GM21737 (cell line): ENCODE data around the gene GLIS2.

Source experiments
- ATAC-seq: cut with Tn5 transposase; IDR thresholded peaks from one replicate; pipeline ENCODE4 v1.9.1; 2021; ENCODE audit warnings: mild to moderate bottlenecking, moderate library complexity; ENCODE audit not compliant: unreplicated experiment

The GLIS2 gene

DNA sequence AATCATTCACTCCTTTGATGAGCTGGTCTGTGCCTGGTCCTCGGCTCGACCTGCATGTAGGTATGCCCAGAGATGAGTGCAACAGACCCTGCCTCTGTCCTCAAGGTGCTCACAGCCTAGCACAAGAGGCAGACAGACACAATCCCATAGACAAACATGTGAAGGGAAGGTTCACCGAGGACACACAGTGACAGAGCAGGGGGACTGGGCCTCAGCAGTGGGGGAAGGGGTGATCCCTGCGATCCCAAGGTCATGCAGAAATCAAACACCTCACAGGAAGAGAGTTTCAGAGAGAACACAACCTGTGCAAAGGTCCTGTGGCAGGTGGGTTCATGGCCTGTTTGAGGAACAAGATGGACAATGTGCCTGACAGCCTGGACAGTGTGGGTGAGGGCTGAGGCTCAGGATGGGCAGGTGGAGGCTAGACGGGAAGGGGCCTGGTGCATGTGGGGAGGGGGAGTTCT, 51.6 kb downstream of the GLIS2 start:
- ATAC-seq, result no peak

DNA sequence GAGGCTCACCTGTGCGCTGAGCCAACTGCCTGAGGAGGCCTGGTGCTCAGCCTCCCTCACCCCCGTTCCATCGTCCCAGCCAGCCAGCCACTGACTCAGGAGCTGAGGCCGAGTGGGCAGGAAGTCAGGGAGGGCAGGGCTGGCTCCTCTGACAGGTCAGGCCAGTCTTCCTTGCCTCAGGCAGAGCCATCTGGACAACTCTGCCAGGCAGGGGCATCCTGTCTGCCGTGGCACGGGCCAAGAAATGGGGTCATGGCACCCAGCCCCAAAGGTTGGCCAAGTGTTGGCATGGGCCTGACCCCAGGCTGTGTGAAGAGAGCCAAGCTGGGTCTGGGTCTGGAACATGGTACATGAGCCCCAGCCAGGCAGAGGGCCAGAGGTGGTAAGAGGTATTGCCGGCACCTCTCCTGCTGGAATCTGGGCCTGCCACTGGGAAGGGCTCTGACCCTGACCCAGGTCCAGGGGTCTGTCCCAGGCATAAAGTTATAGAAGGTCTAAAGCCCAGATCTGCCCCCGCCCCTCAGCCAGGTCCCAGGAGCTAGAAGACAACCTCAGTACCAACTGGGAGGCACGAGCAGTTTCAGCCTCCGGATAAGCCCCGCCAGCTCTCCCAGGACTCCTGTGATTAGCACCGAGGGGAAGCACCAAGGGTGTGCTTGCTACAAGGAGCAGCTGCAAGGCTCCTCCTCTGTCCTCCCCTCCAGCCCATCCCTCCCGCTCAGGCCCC, 53.3 kb downstream of the GLIS2 start:
- ATAC-seq, result no peak

DNA sequence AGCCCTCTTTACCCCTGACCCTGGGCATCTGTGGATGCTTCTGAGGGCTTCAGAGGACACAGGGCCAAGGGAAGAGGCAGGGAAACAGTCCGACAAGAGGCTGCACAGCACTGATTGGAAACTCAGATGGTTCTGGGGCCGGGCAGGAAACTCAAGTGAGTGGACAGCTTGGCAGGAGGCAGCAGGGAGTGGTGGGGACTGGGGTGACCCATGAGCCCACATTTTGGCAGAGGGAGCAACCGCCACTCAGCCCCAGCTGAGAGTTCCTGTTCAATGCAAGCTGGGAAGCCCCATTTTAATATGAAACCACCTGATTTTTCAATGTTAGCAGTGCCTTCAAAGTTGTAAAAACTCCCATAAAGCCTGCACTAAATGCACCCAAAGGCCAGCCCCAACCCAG, 54.3 kb downstream of the GLIS2 start:
- ATAC-seq, result no peak

DNA sequence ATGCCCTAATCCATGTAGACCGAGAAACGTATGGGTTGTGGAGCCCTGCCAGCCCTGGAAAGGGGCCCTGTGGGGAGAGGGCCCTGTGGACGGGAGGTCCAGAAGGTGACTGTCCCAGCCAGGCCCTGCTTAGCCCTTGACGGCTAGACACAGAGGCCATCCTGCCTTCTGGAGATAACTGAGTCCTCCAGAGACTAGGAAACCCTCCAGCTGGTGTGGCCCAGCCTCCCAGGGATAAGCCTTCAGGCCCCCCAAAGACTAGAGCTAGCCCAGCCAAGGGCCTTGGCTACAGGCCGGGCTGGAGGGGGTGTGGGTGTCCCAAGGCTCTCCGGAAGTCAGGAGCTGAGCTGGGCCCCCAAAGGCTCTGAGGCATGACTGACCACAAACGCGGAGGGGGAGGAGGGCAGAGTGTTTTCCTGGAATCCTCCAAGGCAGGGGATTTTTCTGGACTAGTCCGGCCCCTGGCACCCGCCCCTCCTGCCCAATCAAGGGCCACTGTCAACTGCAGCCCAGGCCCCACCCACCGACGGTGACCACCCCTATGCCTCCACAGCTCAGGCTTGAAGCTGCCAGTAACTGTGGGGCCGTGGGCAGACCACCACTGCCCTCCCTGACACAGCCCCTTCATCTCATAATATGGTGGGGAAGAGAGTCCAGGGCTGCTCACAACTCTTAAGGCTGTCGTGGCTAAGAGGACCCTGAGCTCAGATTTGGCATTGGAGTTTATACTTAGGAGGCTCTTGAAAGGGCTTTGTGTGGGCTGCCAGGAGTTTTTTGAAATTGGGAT, 54.9 kb downstream of the GLIS2 start:
- ATAC-seq, result no peak

DNA sequence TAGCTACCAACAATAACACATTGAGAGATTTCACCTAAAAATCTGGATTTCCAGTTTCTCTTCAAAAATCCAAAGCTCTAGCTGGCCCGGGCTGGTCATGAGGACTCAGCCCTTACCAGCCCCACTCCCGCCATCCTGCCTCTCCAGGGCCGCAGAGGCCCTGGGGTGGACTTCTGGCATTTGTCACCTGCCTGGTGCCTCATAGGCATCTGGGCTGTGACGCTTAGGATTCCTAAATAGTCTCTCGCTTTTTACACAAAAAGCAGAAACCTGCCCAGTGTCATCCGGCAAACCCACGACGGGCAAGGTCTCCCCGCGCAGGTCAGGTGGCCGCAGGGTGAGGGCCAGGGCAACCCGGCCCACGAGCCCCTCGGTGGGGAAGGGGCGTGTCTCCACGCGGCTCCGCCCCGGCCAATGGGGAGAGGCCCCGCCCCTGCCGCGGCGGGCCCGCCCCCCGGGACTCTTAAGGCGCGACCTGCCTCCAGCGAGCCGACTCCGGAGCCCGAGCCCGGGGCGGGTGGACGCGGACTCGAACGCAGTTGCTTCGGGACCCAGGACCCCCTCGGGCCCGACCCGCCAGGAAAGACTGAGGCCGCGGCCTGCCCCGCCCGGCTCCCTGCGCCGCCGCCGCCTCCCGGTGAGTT, 55.6 kb downstream of the GLIS2 start, which contains the start of gene VASN:
Gene VASN (plus strand): TSS at position 492 of the 644 bp plus-strand sequence. CDS start 9,030 bp downstream, outside the sequence.
- peak; percentile 51 for ATAC-seq

DNA sequence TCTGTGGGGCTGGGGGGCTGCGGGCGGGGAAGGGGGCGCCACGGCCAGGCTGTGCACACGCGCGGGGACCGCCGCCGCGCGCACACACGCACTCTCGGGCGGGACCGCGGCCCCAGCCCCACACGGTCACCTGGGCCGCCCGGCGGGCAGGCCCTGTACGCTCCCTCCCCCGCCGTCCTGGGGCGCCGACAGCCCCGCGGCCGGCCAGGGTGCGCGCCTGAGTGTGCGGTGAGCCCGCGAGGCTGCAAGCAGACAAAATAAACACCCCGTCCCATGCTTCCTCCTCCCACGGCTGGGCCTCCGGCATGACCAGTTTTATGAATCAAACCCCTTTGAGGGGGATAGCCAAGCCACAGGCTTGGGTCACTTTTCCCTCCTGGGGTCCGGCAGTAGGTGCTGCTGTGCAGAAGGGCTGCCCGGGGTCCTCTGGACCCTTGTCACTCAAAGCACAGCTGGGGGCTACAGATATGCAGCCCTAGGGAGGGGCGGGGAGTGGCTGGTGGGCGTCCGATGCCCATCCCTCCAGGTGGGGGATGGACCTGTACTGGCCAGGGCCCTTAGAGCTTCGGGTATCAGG, 56.2 kb downstream of the GLIS2 start:
- peak; percentile 14 for ATAC-seq

DNA sequence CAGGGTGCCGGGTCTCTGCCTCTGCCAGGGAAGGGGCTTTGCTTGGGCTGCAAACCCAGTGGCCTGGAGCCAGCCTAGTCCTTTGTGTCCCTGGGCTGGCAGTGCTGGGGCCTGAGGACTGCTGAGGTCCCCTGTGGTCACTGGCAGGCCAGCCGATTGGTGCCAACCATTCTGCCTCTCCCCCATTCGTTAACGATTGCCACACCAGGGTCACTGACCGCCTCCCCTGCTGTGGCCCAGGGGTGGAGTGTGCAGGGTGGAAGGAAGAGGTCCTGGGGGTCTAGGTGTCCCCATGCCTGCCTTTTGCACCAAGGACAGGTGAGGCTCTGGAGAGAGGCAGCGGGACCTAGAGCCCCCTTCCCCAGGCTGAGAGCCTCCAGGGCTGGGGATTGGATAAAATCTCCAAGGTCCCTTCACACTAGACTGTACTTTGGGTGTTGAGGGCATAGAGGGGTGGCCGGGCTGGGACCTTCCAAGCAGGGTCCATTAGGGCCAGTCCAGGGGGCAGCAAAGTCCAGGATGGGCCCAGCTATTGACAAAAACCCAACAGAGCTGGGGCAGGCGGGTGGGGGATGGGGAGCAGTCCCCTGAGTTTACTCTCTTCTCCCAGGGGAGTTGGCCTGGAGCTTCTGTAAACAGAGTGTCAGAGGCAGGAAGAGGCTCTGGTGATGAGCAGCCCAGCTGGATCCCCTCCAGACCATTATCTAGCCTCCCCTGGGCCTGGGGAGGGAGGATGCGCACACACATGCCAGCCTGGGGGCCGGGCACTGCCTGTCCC, 56.9 kb downstream of the GLIS2 start:
- ATAC-seq, result no peak

DNA sequence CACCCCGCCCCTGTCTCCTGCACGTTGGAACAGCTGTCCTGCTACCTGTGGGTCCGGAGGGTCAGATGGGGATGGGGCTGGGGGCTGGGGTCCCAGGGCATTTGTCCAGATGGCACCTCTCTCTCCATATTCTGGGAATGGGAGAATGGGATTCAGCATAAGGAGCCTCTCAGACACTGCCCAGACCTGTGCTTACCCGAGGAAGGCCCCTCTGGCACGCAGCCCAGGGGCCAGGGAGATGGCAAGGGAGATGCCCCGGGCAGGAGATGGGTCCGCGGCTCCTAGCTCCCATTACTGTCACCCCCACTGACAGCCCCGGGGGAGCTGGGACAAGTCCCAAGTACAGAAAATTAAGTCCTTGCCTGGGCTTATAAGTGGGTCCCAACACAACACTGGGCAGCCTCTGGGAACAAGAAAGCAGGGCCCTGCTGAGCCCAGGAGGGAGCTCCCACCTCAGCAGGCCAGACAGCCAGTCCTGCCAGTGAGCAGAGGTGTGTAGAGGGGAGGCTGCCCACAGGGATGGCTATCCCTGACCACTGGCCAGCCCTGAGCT, 57.6 kb downstream of the GLIS2 start:
- ATAC-seq, result no peak

DNA sequence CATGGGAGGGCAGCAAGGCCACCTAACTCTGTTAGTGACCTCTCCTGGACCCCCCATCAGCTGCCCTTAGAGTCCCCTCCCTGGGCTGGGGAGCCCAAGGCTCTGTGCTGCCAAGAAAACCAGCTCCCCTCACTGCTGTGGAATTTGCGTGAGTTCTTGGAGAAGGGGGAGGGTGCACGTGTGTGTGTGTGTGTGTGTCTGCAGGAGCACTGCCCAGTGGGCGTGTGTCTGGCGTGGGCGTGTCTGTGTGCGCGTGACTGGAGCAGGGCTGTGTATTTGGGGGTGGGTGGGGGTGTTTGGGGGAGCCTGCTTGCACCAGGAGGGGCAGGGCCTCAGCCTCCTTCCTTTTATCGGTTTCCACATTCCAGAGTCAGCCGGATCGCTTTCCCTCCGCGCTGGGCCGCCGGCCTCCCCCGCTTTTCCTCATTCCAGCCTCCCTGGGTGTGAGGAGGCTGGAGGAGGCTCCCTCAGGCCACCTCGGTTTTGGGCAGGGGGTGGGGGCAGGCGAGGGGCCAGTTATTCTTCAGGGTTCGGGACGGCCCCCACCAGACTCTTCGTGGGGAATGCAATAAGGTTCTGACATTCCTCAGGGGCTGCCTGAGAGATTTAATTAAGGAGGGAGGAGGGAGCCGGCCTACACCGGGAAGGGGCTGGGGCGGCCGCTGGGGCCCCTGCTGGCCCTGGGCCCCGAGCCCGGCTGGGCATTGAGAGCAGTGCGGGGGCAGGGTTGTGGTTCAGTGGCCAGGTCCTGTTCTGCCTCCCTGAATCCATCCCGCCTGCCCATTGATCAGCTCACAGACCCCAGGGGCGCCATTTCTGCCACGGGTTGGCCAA, 58.3 kb downstream of the GLIS2 start:
- ATAC-seq, result no peak

DNA sequence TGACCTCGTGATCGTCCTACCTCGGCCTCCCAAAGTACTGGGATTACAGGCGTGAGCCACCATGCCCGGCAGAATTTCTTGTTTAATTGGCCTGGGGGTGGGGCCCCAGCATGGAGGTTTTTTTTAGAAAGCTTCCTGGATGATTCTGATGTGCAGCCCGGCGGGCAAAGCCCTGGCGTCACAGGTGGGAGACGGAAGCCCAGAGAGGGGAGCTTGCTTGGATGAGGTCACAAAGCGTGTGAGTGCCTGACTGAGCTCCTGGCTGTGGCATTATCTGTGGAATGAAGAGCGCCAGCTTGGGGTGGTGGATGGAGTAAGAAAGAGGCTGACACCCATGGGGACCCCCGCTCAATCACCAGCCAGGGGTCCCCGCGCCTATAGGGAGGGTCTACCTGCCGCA, 59.9 kb downstream of the GLIS2 start:
- no peak for ATAC-seq

DNA sequence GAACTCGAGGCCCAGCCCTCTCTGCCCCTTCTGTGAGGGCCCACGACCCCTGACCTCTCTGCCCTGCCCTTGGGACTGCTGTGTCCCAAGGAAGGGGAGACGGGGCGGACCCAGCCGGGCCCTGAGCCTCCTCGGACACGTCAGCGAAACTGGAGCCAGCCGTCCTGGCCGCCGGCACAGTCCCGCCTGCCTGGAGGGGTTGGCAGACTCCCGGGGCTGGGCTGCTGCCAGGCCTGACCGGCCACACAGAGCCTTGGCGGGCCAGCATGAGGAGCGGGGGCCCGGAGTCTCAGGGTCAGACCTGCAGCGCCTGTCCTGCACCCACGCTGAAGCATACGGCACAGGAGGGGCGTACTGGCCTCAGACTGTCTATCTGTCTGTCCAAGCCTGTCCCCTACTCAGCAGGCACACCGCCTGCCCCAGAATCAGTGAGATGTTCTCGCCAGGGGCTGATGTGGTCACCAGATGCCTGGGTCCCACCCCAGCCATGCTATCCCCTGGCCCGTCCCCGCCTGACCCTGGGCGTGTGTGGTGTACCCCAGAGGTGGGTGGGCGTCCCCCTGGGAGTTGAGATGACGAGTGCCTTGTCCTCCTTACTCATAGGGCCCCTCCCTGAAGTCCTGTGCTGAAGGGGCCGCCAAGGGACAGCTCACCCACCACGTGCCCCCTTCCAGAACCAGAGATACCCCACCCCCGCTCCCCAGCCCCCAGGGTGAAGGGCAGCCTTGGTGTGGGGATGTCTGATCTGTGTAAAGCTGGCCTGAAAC, 60.4 kb downstream of the GLIS2 start:
- no peak for ATAC-seq

DNA sequence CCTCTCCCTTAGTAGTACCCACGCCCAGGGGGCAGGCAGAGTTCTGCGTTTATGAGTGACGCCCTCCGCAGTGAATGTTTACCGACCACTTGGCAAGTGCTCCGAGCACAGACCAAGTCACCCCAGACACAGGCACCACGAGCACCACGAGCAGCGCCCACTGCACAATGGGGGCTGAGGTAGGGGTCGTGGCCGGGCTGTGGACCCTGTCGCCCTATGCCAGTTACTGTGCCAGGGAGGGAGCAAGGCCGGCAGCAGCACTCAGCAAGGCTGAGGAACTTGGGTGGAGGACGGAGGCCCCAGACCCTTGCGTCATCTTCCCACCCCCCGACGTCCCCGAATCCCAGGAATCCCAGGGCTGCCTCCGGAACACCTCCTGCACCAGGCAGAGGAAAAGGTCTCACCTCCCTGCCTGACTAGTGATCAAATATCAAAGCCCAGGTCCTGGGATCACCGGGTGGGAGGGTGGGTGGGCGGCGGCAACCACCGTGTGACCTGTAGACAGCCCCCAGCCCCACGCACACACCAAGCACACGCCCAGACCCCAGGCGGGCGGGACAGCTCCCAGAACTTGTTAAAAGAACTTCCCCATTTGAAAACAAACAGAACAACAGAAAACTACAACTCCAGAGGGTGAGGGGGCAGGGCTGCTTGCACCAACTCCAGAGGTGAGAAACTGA, 61.2 kb downstream of the GLIS2 start:
- no peak for ATAC-seq

DNA sequence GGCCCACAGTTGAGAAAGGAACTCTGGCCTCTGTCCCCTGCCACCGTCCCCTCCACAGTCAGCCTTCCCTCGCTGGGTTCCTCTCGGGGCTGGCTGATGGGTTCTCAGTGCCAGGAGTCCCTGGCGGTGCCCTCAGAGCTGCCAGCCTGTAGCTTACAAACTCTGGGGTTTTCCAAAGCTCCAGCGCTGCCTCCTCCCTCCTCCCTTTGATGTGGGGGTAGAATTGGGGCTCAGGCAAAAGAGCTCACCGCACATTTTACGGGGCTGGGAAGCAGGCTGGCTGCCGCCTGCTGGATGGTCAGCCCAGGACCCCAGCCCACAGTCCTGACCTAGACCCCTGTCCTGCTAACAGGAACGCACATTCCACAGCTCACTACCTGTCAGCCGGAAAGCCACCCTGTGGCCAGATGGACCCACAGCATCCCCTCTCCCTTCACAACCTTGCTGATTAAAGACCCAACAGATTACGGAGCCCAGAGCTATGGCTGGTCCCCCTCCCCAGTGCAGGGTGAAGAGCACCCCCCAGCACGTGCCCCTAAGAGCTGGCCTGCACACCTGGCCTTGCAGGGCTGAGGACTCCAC, 61.8 kb downstream of the GLIS2 start:
- ATAC-seq, result no peak

DNA sequence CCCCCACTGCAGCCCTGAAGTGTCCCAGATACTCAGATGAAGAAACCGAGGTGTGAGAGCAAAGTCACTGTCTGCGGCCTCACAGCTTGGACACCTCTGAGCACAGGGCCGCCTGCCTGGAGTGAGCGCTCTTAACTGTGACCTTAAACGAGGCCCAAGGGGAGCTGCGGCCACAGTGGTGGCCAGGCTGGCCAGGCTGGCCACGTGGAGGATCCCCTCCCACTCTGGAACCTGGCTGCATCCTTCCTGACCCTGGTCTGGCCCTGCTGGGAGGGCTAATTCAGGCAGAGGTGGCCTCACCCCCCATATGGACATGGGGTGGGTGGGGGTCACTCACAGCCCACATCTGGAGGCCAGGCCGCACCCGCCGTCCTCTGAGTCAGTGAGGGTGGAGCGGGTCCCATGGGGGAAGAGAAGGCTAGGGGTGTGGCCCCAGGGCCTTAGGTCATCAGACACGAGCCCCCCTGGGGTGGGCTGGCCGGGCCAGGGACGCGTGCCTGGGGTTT, 62.3 kb downstream of the GLIS2 start:
- no peak for ATAC-seq

DNA sequence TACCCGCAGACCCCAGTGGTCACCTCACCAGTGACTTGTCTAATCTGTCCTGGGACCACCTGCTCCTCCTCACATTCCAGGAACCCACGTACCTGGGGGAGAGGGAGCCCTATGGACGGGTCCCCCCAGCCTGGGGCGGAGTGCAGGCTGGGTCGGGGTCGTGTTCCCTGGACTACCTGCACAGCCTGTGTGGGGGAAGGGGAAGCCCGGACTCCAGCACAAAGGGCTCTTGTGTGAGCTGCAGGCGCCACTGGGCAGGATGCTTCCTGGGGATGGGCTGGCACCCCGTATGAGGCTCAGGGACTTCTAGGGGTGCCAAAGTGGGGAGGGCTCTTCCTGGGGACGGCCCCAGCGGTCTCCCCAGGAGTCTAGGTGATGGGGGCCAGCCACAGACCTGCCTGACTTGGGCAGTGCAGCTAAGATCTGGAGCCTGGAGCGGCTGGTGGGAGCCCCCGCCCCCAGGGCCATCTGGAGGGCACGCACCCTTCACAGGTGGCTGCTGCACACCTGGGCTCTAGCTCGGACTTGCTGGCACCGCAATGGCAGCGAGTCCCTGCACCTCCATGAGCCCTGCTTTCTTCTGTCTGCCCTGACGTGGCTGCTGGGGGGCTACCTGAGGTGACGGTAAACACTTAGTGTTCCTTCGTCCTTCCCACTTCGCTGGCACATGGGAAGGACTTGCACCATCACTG, 63.3 kb downstream of the GLIS2 start:
- ATAC-seq, result no peak

DNA sequence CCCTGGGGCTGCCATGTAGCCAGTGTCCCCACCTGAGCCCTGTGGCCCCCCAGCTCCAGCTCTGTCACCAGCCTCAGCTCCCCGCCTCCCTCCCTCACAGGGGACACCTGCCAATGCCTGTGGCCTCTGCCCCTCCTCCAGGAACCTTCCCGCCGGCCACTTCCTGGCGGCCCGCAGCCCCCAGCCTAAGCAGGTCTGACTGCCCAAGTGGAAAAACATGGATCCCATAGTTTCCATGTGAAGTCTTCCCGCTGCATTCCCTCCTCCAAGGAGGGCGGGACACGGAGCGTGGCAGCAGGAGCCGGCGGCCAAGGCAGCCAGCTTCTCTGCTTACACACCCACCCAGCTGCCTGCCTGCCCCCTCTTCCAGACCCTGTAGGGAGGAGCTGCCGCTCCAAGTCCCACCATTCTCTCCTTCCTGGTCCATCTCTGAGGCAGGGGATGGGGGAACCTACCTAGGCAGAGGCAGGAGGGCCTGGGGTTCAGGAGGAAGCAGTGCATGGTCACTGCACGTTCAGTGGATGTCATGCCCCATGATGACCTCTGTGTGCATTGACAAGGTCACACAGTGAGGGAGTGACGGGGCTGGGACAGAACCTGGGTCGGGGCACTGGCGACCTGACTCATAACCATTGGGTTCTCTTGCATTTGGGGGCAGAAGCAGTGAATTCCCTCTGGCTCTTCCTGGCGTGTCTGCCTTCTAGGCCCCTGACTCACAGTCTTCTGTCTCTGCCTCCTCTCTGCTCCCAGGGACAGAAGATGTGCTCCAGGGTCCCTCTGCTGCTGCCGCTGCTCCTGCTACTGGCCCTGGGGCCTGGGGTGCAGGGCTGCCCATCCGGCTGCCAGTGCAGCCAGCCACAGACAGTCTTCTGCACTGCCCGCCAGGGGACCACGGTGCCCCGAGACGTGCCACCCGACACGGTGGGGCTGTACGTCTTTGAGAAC, 64.5 kb downstream of the GLIS2 start:
- ATAC-seq, result no peak
